Tibial artery (tissue), 4 donors: ENCODE data around the gene DHRSX.
A peak's percentile ranks its signal among the peaks of the same experiment; 100 is the strongest.

Source experiments
- DNase-seq, 2 donors: peaks; one replicate each; pipeline ENCODE4 v3.0.0-alpha.2; 2019
- H3K27ac ChIP-seq, 2 donors: fragments of 200-600 bp; sonication (generic) in 1 of 2; 1 replicate in 1 of 2; 2 replicates in 1 of 2; pipeline ENCODE4 v1.5.1; 2018 to 2019; ENCODE audit warnings: mild to moderate bottlenecking in 1 of 2
- H3K27me3 ChIP-seq, 2 donors: fragments of 200-600 bp; sonication (generic) in 1 of 2; one replicate each; pipeline versions ENCODE4 v1.5.1 to v1.6.0; 2016 to 2019
- H3K36me3 ChIP-seq, 3 donors: fragments of 200-600 bp; sonication (generic) in 2 of 3; one replicate each; pipeline ENCODE4 v1.5.1; 2016 to 2019; ENCODE audit warnings: mild to moderate bottlenecking in 2 of 3
- H3K4me1 ChIP-seq, 4 donors: fragments of 200-600 bp; sonication (generic) in 2 of 4; 1 replicate in 3 of 4; 2 replicates in 1 of 4; pipeline ENCODE4 v1.5.1; 2016 to 2019
- H3K4me3 ChIP-seq, 2 donors: fragments of 200-600 bp; sonication (generic) in 1 of 2; 1 replicate in 1 of 2; 2 replicates in 1 of 2; pipeline ENCODE4 v1.5.1; 2018 to 2019; ENCODE audit warnings: mild to moderate bottlenecking in 2 of 2
- H3K9me3 ChIP-seq, 3 donors: fragments of 200-600 bp; sonication (generic) in 1 of 3; one replicate each; pipeline ENCODE4 v1.5.1; 2016 to 2019
- CTCF ChIP-seq, 2 experiments: fragments of 200-600 bp in 1 of 2; fragments of 450-650 bp in 1 of 2; IDR thresholded peaks; one replicate each; pipeline ENCODE4 v1.5.1; 2017 to 2019; ENCODE audit warnings: antibody characterized with exemption in 2 of 2, mild to moderate bottlenecking in 1 of 2, moderate library complexity in 1 of 2
- intact Hi-C: fragments of 100-400 bp; cut with DNase I; formaldehyde crosslinking; loops from one replicate; pipeline ENCODE4 v1.15.0; 2023; ENCODE audit warnings: low total_unique reads

Gene DHRSX

DNA sequence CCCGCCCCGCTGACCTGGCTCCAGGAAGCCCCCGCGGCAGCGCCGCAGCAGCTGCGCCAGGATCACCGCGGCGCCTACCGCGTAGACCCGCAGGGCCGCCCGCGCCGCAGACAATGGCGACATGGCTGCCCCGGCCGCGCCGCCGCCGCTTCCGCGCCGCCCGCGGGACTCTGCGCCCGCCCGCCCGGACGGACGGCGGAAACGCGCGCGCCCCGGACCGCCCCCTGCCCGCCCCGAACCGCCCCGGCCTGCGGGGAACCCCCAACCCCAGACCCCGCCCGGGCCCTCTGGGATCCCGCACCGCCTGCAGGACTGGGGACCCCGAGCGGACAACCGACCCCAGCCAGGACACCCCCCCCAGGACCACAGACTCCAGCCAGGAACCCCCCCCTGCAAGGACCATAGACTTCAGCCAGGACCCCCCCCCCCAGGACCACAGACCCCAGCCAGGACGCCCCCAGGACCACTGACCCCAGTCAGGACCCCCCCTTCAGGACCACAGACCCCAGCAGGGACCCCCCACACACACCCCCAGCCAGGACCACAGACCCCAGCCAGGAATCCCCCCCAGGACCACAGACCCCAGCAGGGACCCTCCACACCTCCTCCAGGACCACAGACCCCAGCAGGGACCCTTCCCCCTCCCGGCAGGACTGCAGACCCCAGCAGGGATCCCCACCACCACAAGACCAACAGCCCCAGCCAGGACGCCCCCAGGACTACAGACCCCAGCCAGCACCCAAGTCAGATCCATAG, at the start of gene DHRSX, which contains the start of gene ZBED1:
DHRSX (minus strand) TSS at position 174 of the 756 bp plus-strand sequence; CDS start at position 123, 51 bp downstream.
ZBED1 (minus strand) TSS at position 174 of the 756 bp plus-strand sequence. CDS start 10,257 bp downstream, outside the sequence.
- Histone ChIP-seq H3K27me3 (no peaks in the 10 kb centered on the region), H3K9me3 (no peaks in the 10 kb centered on the region), H3K4me3 (peak within 1 kb of the TSS; percentile 91 to 97), H3K27ac (peak within 1 kb of the TSS; percentile 95 to 96), H3K36me3 (no peaks in the 10 kb centered on the region), H3K4me1 (peaks cover 0 to 33% (median 23%) of the 10 kb centered on the region in 4 donors)
- no peak for TF ChIP-seq CTCF (IDR thresholded peaks at IDR 0.05)
- intact Hi-C loops, result no loop called here
- DNase-seq, result no peak

GRCh38 chrX:2549876-2550275, 49.1 kb upstream of the DHRSX start:
- peaks cover 0 to 13% of the 10 kb centered on the region in 2 donors for H3K27me3 ChIP-seq
- no peaks in the 10 kb centered on the region for H3K36me3 ChIP-seq
- peaks cover 0 to 11% (median 2%) of the 10 kb centered on the region in 4 donors for H3K4me1 ChIP-seq
- no peaks in the 10 kb centered on the region for H3K9me3 ChIP-seq
- intact Hi-C loops, result no loop called here
- no peak overlapping the region for H3K27ac ChIP-seq
- no peak for TF ChIP-seq CTCF (IDR thresholded peaks at IDR 0.05)
- H3K4me3 ChIP-seq, result no peak overlapping the region
- DNase-seq, result no peak

DNA sequence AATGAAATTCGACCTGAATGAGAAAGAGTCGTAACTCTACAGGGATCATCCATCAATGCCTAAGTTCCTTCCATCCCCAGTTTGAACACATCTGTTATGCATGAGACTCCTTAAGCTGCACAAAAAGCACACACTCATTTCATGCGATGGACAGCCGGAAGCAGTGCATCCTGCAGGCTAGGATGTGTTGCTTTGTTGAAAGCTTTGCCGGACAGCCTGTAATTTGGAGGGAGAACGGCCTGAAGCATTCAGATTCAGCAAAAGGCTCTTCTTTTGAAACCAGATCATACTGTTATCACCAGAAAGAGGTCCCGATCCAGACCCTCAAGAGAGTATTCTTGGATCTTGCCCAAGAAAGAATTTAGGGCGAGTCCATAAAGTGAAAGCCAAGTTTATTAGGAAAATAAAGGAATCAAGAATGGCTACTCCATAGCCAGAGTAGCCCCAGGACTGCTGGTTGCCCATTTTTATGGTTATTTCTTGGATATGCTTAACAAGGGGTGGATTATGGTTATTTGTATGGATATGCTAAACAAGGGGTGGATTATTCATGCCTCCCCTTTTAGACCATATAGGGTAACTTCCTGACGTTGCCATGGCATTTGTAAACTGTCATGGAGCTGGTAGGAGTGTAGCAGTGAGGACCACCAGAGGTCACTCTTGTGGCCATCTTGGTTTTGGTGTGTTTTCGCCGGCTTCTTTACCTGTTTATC, 48.1 kb upstream of the DHRSX start:
- no peak for DNase-seq
- Histone ChIP-seq H3K4me3 (no peak overlapping the region), H3K9me3 (no peaks in the 10 kb centered on the region), H3K36me3 (no peaks in the 10 kb centered on the region), H3K27me3 (peaks cover 0 to 10% of the 10 kb centered on the region in 2 donors), H3K27ac (no peak overlapping the region), H3K4me1 (peaks cover 0 to 11% (median 2%) of the 10 kb centered on the region in 4 donors)
- no peak for TF ChIP-seq CTCF (IDR thresholded peaks at IDR 0.05)
- intact Hi-C loops, result no loop called here

DNA sequence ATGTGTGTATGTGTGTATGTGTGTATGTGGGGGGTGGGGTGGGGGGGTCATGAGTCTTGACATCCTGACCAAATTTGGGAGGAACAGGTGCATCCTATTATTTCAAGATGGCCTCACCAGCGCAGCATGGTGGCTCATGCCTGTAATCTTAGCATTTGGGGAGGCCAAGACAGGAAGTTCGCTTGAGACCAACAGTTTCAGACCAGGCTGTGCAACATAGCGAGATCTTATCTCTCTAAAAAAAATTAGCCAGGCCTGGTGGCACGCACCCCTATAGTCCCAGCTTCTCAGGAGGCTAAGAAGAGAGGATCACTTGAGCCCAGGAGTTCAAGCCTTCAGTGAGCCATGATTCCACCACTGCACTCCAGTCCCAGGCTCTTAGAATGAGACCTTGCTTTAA, 47.0 kb upstream of the DHRSX start:
- H3K9me3 ChIP-seq, result no peaks in the 10 kb centered on the region
- H3K27ac ChIP-seq, result no peak overlapping the region
- no peaks in the 10 kb centered on the region for H3K36me3 ChIP-seq
- H3K4me1 ChIP-seq, result peaks cover 0 to 8% (median 1%) of the 10 kb centered on the region in 4 donors
- intact Hi-C loops, result no loop called here
- no peak overlapping the region for H3K4me3 ChIP-seq
- TF ChIP-seq CTCF (IDR thresholded peaks at IDR 0.05), result no peak
- no peak for DNase-seq
- H3K27me3 ChIP-seq, result peaks cover 0 to 9% of the 10 kb centered on the region in 2 donors

- H3K4me1 ChIP-seq, result no peaks in the 10 kb centered on the region
- peaks cover 0 to 9% of the 10 kb centered on the region in 2 donors for H3K27me3 ChIP-seq
- H3K27ac ChIP-seq, result no peak overlapping the region
- no peak for DNase-seq
- H3K9me3 ChIP-seq, result no peaks in the 10 kb centered on the region
- H3K4me3 ChIP-seq, result no peak overlapping the region
- intact Hi-C loops, result no loop called here
- H3K36me3 ChIP-seq, result no peaks in the 10 kb centered on the region
- TF ChIP-seq CTCF (IDR thresholded peaks at IDR 0.05), result no peak
These were observed 45.7 kb upstream of the DHRSX start for GRCh38 chrX:2546496-2546895.
